Calu3 (cell line): Measurements from ENCODE around the gene IFT27. TPM values are rescaled to one million over a fixed set of nuclear protein-coding genes. Genes with fewer than 3 reads are reported as not detected.

ENCODE experiments used
- BruUV-seq: library from RNA; stranded (reverse); fragments of 400-500 nt; replicated peaks from 2 replicates; lab custom pipeline; 2021; lab: Mats Ljungman, UMichigan
- CTCF ChIA-PET: fragments of 300-600 bp; sonication (Branson Sonifier 250); formaldehyde crosslinking; loops from one replicate; lab custom pipeline; 2022; ENCODE audit warnings: antibody characterized with exemption; lab: Charles Lee
- DNase-seq: peaks from one replicate; pipeline ENCODE4 v3.0.0; 2022
- H3K27ac Mint-ChIP-seq: one replicate; pipeline ENCODE4 v1.8.0; 2022; ENCODE audit warnings: mixed read lengths; ENCODE audit not compliant: unreplicated experiment
- H3K27me3 Mint-ChIP-seq: one replicate; pipeline ENCODE4 v1.8.0; 2022; ENCODE audit warnings: mixed read lengths; ENCODE audit not compliant: unreplicated experiment
- H3K36me3 Mint-ChIP-seq: one replicate; pipeline ENCODE4 v1.8.0; 2022; ENCODE audit warnings: mild to moderate bottlenecking, moderate library complexity, mixed read lengths; ENCODE audit not compliant: insufficient read depth, unreplicated experiment
- H3K4me1 Mint-ChIP-seq: one replicate; pipeline ENCODE4 v1.8.0; 2022; ENCODE audit warnings: mild to moderate bottlenecking, low read depth, mixed read lengths; ENCODE audit not compliant: unreplicated experiment
- H3K4me3 Mint-ChIP-seq: one replicate; pipeline ENCODE4 v1.8.0; 2022; ENCODE audit warnings: mild to moderate bottlenecking, low read depth, moderate library complexity, mixed read lengths; ENCODE audit not compliant: unreplicated experiment
- H3K9me3 Mint-ChIP-seq: one replicate; pipeline ENCODE4 v1.8.0; 2022; ENCODE audit warnings: low read depth, mixed read lengths; ENCODE audit not compliant: unreplicated experiment
- intact Hi-C: fragments of 100-400 bp; cut with micrococcal nuclease; formaldehyde crosslinking; loops from one replicate; pipeline ENCODE4 v1.10.0; 2022; ENCODE audit not compliant: unreplicated experiment
- total RNA-seq: library from RNA; stranded (reverse); gene quantifications from 2 replicates; pipeline ENCODE4 v1.2.3, GENCODE V29; 2022
- TF ChIP-seq, protein P1 (sequence below): fragments of 200-600 bp; IDR thresholded peaks from one replicate; pipeline ENCODE4 v1.8.0; 2022; ENCODE audit warnings: antibody characterized with exemption; ENCODE audit not compliant: unreplicated experiment

Gene IFT27
- total RNA-seq, 1 experiment from 2014 or later: 41.0 TPM

DNA sequence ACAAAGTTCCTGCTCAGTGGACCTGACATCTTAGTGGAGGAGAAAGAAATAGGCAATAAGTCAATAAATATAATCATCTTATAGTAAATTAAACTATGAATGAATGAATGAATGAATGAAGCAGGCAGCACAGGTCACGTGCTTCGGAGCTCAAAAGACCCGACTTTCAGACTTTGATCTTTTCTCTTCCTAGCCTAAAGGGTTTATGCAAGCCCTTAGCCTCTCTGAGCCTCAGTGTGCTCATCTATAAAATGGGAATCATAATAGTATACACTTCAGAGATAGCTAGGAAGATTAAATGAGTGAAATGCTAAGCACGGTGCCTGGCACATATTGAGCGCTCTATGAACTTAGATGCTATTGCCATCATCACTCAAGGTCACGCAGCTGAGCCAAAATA is 33.4 kb upstream of the IFT27 start:
- no peak for DNase-seq
- Mint-ChIP-seq H3K36me3 (no peaks in the 10 kb centered on the region), H3K9me3 (no peaks in the 10 kb centered on the region), H3K27me3 (peaks cover 94% of the 10 kb centered on the region), H3K27ac (no peak overlapping the region), H3K4me1 (no peaks in the 10 kb centered on the region), H3K4me3 (no peak overlapping the region)
- CTCF ChIA-PET: no interaction called here
- intact Hi-C loops: no loop called here
- TF ChIP-seq, protein P1, sequence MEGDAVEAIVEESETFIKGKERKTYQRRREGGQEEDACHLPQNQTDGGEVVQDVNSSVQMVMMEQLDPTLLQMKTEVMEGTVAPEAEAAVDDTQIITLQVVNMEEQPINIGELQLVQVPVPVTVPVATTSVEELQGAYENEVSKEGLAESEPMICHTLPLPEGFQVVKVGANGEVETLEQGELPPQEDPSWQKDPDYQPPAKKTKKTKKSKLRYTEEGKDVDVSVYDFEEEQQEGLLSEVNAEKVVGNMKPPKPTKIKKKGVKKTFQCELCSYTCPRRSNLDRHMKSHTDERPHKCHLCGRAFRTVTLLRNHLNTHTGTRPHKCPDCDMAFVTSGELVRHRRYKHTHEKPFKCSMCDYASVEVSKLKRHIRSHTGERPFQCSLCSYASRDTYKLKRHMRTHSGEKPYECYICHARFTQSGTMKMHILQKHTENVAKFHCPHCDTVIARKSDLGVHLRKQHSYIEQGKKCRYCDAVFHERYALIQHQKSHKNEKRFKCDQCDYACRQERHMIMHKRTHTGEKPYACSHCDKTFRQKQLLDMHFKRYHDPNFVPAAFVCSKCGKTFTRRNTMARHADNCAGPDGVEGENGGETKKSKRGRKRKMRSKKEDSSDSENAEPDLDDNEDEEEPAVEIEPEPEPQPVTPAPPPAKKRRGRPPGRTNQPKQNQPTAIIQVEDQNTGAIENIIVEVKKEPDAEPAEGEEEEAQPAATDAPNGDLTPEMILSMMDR: no peak
- no TSS peak for BruUV-seq

DNA sequence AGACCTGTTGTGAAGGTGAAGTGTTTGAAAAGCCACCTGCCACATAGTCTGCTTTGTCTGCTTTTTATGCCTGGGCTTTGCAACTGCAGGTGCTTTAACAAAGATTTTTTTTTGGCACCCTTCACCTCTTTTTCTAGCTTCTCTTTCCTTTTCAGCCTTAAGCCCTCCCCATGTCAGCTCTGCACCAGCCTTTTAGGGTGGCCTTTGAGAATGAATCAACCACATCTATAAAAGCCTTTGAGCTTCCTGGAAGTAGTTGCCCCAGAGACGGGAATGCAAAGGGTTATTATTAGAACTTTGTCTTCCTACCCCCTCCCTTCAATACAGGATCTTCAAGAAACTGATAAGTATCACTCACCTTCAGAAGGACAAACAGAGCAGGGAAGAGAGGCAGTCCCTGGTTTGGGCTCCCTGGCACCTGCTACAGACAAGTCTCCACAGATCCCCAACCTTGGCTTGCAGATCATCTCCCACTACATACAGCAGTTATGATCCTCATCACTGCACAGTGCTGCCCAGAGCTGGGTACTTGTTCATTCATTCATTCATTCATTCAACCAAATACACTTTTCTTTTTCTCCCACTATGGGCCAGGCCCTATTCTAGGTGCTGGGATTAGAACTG is 32.9 kb upstream of the IFT27 start:
- H3K36me3 Mint-ChIP-seq: no peaks in the 10 kb centered on the region
- CTCF ChIA-PET: no interaction called here
- H3K4me3 Mint-ChIP-seq: no peak overlapping the region
- no peaks in the 10 kb centered on the region for H3K9me3 Mint-ChIP-seq
- no peak for DNase-seq
- H3K27me3 Mint-ChIP-seq: peaks cover 94% of the 10 kb centered on the region
- intact Hi-C loops: no loop called here
- TF ChIP-seq, protein P1: no peak
- no peak overlapping the region for H3K27ac Mint-ChIP-seq
- H3K4me1 Mint-ChIP-seq: no peaks in the 10 kb centered on the region
- BruUV-seq: no TSS peak

DNA sequence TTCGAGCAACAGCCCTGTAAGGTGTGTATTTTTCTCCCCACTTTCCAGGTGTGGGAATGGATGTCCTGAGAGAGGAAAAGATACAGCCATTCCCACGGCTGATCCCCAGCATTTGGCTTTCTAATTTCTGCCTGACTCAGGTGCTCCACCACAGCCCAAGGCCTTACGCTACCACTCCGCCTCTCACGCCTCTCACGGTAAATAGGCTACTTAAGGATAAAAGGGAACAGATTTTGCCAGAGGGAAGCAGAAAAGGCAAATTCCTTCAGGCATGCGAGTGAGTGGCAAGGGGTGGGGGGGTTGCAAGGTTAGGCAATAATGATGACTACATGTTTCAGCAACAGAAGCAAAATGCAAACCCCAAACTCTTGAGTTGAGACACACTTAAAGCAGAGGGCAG is 31.7 kb upstream of the IFT27 start:
- no peaks in the 10 kb centered on the region for H3K9me3 Mint-ChIP-seq
- no TSS peak for BruUV-seq

DNA sequence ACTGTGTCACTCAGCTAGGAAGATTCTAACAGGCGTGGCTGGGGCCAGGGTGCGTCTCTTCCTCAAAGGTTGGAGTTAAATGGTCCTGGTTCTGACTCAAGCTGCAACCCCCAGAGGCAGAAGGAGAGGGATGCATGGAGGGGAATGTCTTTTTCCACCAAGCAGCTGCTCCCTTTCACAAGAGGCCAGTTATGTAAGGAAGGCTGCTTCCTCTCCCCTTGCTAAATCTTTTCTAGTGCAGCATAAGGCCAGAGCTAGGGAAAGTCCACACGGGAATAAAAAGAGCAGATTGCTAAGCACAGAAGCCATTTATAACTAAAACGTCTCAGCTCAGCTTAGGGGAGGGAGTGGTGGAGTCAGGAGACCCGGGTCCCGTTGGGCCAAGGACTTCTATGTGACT is 30.9 kb upstream of the IFT27 start:
- Mint-ChIP-seq H3K27me3 (peaks cover 94% of the 10 kb centered on the region), H3K9me3 (no peaks in the 10 kb centered on the region), H3K4me3 (no peak overlapping the region), H3K4me1 (no peaks in the 10 kb centered on the region), H3K36me3 (no peaks in the 10 kb centered on the region), H3K27ac (no peak overlapping the region)
- TF ChIP-seq, protein P1: no peak
- BruUV-seq: no TSS peak
- CTCF ChIA-PET: no interaction called here
- intact Hi-C loops: no loop called here
- no peak for DNase-seq

More for the DNA sequence above, 31.7 kb upstream of the IFT27 start:
- Mint-ChIP-seq H3K36me3 (no peaks in the 10 kb centered on the region), H3K27me3 (peaks cover 94% of the 10 kb centered on the region), H3K27ac (no peak overlapping the region), H3K4me3 (no peak overlapping the region), H3K4me1 (no peaks in the 10 kb centered on the region)
- TF ChIP-seq, protein P1: no peak
- CTCF ChIA-PET: no interaction called here
- DNase-seq: no peak
- intact Hi-C loops: no loop called here
